RWPE2 (cell line): ENCODE results near the gene PGRMC2.
"Not testable (repeated sequence)": the region's sequence is repeated elsewhere in the genome, so short reads cannot be mapped to it uniquely, and the experiment has no call there.

Experiments used
- ATAC-seq: fragments of 200-7000 bp; cut with Tn5 transposase; 3 replicates; pipeline ENCODE4 v1.9.1; 2021; ENCODE audit warnings: low read depth
- DNase-seq: peaks from one replicate; pipeline ENCODE4 v3.0.0-alpha.2; 2020; ENCODE audit warnings: low spot score
- H3K27ac ChIP-seq: fragments of 450-650 bp; 2 replicates; pipeline ENCODE4 v1.5.1; 2017; ENCODE audit warnings: mild to moderate bottlenecking; ENCODE audit not compliant: poor library complexity, severe bottlenecking
- H3K27me3 ChIP-seq: fragments of 250-450 bp; sonication (Bioruptor Pico); 2 replicates; pipeline ENCODE4 v1.5.1; 2021; ENCODE audit warnings: mild to moderate bottlenecking, moderate library complexity; ENCODE audit not compliant: insufficient read depth, poor library complexity, severe bottlenecking
- H3K36me3 ChIP-seq: fragments of 250-450 bp; sonication (Bioruptor Pico); 2 replicates; pipeline ENCODE4 v1.5.1; 2020; ENCODE audit warnings: low read depth, mild to moderate bottlenecking, moderate library complexity
- H3K4me1 ChIP-seq: fragments of 250-450 bp; sonication (Bioruptor Pico); 2 replicates; pipeline ENCODE4 v1.5.1; 2021; ENCODE audit warnings: mild to moderate bottlenecking, moderate library complexity; ENCODE audit not compliant: insufficient read depth, poor library complexity, severe bottlenecking
- H3K4me3 ChIP-seq: fragments of 250-450 bp; sonication (Bioruptor Pico); 2 replicates; pipeline ENCODE4 v1.5.1; 2021; ENCODE audit warnings: mild to moderate bottlenecking, moderate library complexity; ENCODE audit not compliant: severe bottlenecking
- H3K9me3 ChIP-seq: fragments of 250-450 bp; sonication (Bioruptor Pico); 2 replicates; pipeline ENCODE4 v1.5.1; 2021; ENCODE audit warnings: mild to moderate bottlenecking, moderate library complexity; ENCODE audit not compliant: severe bottlenecking
- TF ChIP-seq, protein P1 (sequence below): fragments of 450-650 bp; IDR thresholded peaks from one replicate; pipeline ENCODE4 v1.5.1; 2017; ENCODE audit warnings: mild to moderate bottlenecking, moderate library complexity; ENCODE audit not compliant: poor library complexity, severe bottlenecking

PGRMC2 gene

DNA sequence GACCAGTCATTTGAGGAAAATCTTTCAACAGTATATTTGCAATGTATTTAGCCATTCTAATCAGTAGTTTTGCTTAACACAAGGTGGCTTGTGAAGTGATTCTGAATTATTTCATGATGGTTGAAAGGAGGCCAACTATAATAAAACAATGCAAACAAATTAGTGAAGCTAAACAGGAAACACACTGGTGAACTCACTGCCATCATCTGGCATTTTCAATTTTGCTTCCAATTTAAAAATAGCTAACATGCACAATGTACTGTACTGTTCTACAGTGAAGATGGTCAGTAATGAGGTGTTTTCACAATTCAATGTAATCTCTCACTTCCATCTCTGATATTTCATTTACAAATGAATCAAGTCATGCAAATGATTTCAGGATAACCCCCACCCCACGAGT, 31.1 kb downstream of the PGRMC2 start:
- ATAC-seq (no peak), DNase-seq (no peak)
- TF ChIP-seq, protein P1, sequence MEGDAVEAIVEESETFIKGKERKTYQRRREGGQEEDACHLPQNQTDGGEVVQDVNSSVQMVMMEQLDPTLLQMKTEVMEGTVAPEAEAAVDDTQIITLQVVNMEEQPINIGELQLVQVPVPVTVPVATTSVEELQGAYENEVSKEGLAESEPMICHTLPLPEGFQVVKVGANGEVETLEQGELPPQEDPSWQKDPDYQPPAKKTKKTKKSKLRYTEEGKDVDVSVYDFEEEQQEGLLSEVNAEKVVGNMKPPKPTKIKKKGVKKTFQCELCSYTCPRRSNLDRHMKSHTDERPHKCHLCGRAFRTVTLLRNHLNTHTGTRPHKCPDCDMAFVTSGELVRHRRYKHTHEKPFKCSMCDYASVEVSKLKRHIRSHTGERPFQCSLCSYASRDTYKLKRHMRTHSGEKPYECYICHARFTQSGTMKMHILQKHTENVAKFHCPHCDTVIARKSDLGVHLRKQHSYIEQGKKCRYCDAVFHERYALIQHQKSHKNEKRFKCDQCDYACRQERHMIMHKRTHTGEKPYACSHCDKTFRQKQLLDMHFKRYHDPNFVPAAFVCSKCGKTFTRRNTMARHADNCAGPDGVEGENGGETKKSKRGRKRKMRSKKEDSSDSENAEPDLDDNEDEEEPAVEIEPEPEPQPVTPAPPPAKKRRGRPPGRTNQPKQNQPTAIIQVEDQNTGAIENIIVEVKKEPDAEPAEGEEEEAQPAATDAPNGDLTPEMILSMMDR = no peak
- Histone ChIP-seq H3K4me3 (no peak overlapping the region), H3K27me3 (no peaks in the 10 kb centered on the region), H3K4me1 (no peaks in the 10 kb centered on the region), H3K27ac (no peak overlapping the region), H3K36me3 (no peaks in the 10 kb centered on the region), H3K9me3 (no peaks in the 10 kb centered on the region)

DNA sequence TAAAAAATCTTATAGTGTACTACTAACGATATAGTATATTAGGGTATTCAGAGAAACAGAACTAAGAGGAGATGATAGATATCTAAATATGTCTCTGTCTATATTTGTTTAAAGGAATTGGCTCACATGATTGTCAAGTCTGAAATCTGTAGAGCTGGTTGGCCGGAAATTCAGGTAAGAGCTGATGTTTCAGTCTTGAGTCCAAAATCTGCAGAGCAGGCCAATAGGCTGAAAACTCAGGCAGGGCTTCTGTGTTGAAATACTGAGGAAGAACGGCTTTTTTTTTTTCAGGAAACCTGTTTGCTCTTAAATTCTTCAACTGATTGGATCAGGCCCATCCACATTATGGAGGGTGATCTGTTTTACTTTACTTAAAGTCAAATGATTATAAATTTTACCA, 31.7 kb downstream of the PGRMC2 start:
- TF ChIP-seq, protein P1 = no peak
- Histone ChIP-seq H3K27me3 (no peaks in the 10 kb centered on the region), H3K4me1 (no peaks in the 10 kb centered on the region), H3K36me3 (no peaks in the 10 kb centered on the region), H3K4me3 (no peak overlapping the region), H3K9me3 (no peaks in the 10 kb centered on the region), H3K27ac (no peak overlapping the region)
- DNase-seq (no peak), ATAC-seq (no peak)

DNA sequence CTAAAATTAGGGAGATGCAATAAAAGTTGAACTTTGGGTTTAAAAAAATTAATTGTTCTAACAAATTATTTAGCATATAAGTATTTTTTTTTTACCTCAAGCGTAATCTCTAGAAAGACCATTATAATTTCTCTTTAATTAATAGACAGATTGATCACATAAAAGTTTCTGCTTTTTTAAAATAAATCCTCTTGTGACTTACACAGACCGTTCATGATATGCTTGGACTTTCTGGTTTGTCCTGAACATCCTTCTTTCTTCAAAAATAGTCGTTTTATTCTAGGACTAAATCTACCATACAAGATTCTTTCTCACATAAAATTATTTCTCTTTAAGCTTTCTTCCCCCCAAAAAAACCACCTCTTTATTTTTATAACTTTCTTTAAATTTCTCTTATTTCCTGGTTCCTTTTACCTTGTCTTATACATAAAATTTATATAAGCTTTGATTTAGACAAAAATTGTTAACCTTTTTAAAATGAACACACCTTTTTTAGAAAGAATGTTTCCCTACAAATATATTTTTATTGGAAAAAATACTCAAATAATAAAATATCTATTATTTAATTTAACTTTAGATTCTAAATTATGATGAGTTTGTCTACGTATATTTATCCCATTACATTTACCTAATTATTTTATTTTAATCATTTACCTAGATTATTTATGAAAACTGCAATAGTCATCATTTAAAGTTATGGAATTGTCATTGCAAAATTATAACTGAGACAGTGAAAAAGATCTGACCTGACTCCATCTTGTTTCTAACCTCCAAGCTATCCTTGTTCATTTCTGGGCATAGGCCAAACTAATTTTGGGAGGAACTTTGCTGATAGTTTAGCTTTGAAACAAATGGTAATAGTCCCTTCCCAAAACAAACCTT, 37.6 kb downstream of the PGRMC2 start:
- ATAC-seq (no peak), DNase-seq (no peak)
- Histone ChIP-seq H3K27ac (no peak overlapping the region), H3K36me3 (no peaks in the 10 kb centered on the region), H3K4me3 (no peak overlapping the region), H3K4me1 (no peaks in the 10 kb centered on the region), H3K9me3 (peaks cover 14% of the 10 kb centered on the region), H3K27me3 (no peaks in the 10 kb centered on the region)
- TF ChIP-seq, protein P1 = no peak

DNA sequence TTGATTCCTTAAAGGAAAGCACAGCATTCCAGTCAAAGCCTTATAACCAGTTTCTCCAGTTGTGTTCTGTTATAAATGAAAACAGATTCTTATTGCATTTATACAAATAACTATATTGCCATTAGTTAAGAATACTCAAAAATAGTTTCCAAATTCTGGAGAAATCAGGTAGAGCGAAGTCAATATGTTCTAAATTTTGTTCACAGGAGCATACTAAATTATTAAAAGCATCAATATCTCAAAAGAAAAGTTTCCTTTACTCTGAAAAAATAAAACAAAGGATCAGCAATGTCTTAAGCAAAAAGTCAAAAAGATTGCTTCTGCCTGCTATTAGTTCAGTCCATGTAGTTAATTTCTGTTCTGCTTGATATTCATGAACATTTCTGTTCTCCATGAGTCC, 39.7 kb downstream of the PGRMC2 start:
- no peaks in the 10 kb centered on the region for H3K27me3 ChIP-seq
- no peak overlapping the region for H3K27ac ChIP-seq
- peaks cover 14% of the 10 kb centered on the region for H3K9me3 ChIP-seq
- H3K4me3 ChIP-seq = no peak overlapping the region
- no peak for ATAC-seq
- H3K4me1 ChIP-seq = no peaks in the 10 kb centered on the region
- TF ChIP-seq, protein P1 = no peak
- H3K36me3 ChIP-seq = no peaks in the 10 kb centered on the region
- no peak for DNase-seq

DNA sequence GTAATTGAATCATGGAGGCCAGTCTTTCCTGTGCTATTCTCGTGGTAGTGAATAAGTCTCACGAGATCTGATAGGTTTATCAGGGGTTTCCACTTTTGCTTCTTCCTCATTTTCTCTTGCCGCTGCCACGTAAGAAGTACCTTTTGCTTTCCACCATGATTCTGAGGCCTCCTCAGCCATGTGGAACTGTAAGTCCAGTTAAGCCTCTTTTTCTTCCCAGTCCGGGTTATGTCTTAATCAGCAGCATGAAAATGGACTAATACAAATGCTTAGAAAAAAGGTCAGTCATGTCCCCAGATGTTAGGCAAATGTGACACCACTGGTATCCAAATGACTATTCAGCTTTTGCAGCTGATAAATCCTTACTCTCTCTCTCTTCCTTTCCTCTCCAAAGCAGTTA, 42.2 kb downstream of the PGRMC2 start:
- peaks cover 14% of the 10 kb centered on the region for H3K9me3 ChIP-seq
- not testable (repeated sequence) for ATAC-seq, H3K27me3 ChIP-seq, H3K4me3 ChIP-seq, H3K27ac ChIP-seq, H3K36me3 ChIP-seq, DNase-seq
- peaks cover 15% of the 10 kb centered on the region for H3K4me1 ChIP-seq
